HG03469 (cell line): Measurements from ENCODE around the gene GRPEL1.
"Not testable (repeated sequence)": the region's sequence is repeated elsewhere in the genome, so short reads cannot be mapped to it uniquely, and the experiment has no call there.

ENCODE experiments used
- ATAC-seq: cut with Tn5 transposase; IDR thresholded peaks from one replicate; pipeline ENCODE4 v1.9.1; 2021; ENCODE audit warnings: mild to moderate bottlenecking, moderate library complexity, moderate number of reproducible peaks; ENCODE audit not compliant: unreplicated experiment

Gene GRPEL1

DNA sequence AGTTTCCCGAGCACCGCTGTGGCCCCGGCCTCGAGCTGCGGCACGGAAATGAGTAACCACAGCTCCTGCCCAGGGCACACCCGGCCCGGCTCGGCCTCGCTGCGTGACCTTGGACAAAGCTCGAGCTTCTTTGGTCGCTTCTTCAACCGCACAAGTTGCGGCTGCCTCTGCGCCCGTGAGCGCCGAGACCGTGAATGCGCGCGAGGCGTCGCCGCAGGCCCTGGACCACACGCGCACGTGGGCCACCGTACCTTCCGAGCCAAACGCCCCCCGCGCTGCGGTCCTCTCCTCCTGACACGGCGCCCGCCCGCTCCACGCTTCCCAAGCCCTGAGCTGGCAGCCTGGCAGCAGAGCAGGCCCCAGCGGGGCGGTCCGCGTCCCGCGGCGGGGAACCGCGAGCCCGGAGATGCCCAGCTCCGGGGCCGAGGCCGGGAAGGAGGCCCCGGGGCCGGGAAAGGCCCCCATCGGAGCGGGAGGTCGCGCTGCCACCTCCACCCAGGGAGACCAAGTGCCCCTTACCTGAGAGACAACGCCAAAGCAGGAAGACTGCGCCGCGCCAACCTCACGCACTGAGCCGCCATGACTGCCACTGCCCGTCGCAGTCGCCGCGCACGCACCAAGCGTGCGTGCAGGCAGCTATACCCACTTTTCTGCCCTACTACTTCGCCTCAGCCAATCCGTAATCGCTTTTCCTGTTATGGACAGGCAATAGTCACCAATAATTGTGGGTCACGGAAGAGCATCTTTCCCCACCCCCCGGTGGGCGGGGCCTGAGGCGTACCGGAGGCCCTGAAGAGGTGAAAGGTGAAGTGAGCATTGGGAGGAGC lies at the start of gene GRPEL1:
GRPEL1 (minus strand) TSS at position 613 of the 827 bp plus-strand sequence; CDS start at position 581, 32 bp downstream.
- peak; percentile 88 for ATAC-seq

DNA sequence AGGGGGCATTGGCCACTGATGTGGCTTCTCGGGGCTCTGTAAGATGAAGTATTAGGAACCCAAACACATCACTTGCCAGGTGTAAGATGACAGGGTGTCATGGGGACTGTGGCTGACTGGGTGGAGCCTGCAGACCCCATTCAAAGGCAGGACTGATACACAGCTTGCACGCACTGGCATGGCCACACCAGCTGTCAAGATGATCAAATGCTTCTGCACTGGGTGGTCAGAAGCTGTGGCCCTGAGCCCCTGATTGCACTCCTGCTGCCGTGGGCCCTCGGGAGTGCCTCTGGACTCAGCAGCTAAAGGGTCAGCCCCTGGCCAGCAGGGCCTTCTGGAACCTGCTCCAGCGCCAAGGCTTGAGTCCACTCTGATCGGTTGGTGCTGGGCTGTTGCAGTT lies 48.8 kb upstream of the GRPEL1 start:
- no peak for ATAC-seq

DNA sequence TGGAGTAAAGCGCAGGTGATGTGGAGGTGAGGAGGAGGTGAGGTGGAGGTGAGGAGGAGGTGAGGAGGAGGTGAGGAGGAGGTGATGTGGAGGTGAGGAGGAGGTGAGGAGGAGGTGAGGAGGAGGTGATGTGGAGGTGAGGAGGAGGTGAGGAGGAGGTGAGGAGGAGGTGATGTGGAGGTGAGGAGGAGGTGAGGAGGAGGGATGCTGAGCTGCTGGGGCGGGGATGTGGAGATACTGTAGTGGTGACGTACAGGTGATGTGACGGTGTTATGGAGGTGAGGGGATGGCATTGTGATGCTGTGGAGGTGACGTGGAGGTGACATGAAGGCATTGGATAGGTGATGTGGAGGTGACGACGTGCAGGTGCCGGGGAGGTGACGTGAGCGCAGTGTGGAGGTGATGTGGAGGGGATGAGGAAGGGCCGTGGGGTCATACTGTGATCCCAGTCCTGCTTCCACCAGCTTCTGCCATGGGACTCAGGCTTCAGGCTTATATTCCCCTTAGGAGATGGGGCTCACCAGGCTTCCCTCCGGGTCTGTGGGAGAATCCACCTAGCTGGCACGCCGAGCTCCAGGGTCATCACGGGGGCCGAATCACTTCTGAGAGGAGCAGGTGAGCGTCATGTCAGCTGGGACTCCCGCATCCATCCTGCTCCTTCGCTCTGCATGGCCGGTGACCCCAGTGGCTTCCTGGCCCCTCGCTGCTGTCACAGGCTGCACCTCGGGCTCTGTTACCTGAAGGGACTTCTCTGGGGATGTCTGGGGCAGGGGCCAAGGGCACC lies 47.9 kb upstream of the GRPEL1 start:
- no peak for ATAC-seq

- no peak for ATAC-seq
Observed at GRCh38 chr4:7112656-7113055, 44.8 kb upstream of the GRPEL1 start.

DNA sequence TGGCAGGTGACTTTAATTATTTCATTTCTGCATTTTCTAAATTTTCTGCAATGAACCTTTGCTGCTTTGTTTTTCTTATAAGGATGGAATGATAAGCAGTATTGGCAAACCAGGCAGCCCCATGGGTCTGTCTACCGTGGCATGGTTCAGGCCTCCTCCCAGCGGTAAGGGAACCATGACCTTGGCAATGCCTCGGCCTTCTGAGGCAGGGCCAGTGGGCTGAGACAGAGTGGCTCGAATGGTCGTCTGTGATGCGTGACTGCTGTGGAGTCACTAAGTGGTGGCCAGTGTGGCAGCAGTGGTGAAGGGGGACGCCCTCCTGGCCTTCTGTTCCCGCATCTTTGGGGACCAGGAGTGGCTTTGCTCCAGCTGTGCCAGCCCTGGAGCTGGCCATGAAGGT lies 43.6 kb upstream of the GRPEL1 start:
- ATAC-seq, result no peak

- no peak for ATAC-seq
Observed at GRCh38 chr4:7110546-7110945, 42.7 kb upstream of the GRPEL1 start.

DNA sequence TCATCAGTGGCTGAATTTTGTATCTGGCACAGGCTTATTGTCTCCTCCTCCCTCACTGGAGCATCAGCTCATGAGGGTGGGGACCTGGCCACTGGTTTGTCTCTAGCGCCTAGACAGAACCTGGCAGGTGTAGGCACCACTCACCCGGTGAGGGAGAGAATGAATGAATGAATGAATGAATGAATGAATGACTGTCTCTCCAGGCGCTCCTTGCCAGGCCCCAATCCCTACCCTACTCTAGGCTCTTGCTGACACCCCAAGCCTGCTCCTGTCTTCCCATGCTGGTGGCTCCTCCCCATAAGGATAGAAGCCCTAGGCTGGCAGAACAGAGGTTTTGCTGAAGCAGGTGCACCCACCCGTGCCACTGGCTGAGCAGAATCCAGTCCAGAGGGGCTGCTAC lies 41.3 kb upstream of the GRPEL1 start:
- ATAC-seq, result no peak

- ATAC-seq, result no peak
Observed at GRCh38 chr4:7108660-7109059, 40.8 kb upstream of the GRPEL1 start.

DNA sequence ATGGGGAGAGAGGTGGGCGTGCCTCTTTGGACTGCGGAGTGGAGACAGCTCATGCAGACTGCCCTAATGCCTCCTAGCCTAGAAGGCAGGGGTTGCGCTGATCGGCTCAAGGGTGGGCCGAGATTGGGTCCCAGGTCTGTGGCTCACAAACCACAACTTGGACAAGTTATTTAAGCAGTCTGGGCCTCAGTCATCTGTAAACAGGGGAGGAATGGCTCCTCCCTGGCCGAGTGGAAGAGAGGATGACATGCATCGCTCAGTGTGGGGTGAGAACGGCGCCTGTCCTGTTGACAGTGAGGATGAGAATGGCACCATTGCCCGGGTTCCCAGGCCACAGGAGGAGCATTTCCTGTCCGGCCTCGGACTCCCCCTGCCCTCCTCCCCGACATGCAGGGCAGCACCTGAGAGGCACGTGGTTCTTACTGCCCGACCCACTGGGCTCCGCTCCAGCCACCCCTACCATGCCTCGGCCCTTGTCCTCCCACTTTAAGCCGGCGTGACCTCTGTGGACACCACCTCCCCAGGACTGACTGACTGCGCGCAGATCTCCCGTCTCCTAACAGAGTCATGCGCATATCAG lies 40.3 kb upstream of the GRPEL1 start:
- no peak for ATAC-seq

DNA sequence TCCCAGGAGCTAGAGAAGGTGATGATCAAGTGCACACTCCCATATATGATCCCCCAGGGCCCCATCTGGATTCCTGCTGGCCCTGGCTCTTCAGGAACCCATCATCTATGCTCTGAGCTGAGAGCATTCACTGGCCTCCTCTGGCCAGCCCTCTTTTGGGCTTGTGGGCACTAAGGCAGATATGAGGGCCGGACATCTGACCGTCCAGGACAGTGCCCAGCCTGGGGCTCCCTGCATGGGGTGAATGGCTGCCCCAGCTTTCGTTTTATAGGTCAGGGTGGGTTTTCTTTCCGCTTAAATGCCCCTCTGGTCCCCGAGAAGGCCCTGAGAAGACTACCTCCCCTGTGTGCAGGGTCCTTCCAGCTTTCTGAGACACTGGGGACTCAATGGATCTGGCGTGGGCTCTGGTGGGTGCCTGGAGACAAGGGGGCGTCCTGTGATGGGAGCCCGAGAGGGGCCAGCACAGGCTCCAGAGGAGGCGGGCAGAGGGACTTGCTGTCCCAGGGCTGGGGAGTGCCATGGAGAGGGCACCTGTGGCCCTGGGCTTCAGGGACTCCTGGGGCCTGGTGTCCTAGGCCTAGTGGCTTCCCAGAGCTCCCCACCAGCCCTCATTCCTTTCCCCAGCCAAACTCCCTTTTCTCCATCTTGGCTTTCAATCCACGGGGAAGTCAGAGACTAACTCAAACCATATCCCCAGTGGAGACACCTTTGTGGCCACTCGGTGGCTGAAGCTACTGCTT lies 39.5 kb upstream of the GRPEL1 start:
- ATAC-seq, result no peak

GRCh38 chr4:7105276-7105675 lies 37.4 kb upstream of the GRPEL1 start:
- no peak for ATAC-seq

DNA sequence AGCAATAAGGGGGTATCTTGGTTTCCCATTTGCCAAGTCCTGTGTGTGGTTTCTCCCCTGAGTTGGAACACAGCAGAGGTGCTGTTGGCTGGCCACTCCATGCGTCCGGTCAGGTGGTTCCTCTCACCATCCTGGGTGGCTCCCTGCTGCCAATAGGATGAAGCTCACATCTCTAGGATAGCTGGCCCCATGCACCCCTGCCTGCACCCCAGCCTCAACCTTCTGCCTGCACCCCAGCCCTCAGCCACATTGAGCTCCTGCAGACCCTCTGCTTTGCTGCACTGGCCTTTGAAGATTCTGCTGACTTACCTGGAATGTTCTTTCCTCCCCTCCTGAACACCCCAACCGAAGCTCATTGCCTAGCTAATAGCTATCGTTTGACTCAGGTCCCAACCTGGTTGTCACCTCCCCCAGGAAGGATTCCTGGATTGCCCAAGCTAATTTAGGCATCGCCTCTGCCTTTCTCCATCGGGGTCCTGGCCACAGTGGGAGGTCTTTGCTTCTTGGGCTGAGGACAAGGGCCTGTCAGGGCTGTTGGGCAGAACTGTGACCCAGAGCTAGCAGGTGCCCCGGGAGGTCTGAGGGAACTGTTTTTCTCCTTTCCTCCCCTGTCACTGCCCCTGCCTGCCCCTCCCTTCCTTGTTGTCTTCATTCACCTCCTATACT lies 36.6 kb upstream of the GRPEL1 start:
- ATAC-seq, result no peak

DNA sequence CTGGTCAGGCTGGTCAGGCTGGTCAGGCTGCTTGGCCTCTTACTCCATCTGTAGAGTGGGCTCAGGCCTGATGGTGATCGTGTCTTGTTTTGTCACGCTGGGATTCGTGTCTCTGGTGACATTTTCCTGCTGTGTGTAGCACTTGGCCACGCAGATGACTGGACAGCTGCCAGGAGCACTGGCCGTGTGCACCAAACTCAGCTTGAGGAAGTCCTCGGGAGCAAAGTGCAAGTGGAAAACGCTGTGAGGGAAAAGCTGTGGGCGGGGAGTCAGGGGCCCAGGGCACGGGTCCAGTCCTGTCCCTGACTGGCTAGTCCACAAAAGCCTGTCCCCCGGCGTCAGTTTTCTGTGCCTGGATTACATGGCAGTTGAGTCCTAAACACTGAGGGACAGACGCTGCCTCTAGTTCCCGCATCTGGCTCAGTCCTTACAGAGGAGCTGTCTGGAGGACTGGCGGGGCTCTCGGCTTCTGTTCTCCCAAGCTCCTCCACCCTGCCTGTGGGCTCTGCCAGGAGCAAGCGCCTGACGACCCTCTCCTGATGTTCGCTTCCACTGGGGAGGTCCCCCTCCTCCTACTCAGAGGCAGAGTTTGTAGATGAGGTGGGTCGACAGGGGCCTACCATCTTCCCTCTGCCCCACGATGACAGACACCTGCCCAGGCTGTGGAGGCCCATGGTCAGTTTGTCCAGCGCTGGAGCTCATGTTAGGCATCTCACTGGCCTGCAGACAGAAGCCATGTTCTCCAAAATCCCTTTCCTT lies 35.9 kb upstream of the GRPEL1 start:
- ATAC-seq, result no peak

GRCh38 chr4:7103031-7103606 lies 35.3 kb upstream of the GRPEL1 start:
- peak; percentile 50 for ATAC-seq

GRCh38 chr4:7102516-7102909 lies 34.6 kb upstream of the GRPEL1 start:
- ATAC-seq, result not testable (repeated sequence)

GRCh38 chr4:7101692-7102515 lies 34.0 kb upstream of the GRPEL1 start:
- peak; percentile 57 for ATAC-seq

DNA sequence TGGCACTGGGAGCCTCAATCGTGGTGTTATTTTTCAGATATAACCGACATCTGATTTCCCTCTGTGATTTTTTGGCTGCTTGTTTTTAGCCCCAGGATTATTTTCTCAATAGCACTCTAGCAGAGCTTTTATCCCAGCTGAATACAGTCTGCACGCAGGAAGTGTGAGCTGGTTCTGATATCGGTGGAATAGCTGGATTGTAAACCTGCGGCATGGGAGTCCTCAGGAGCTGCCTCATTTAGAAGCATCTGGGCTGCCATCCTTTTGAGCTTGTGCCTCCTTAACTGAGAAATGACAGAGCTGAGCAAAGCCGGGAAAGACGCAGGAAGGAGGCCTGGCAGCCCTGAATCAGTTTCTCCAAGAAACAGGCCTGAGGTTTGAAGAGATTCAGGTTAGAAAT lies 28.4 kb upstream of the GRPEL1 start:
- no peak for ATAC-seq

- ATAC-seq, result no peak
Observed at GRCh38 chr4:7095611-7096155, 27.8 kb upstream of the GRPEL1 start.
